Heart right ventricle (tissue), 16 donors: ENCODE results near the gene MBNL1. TPM values are rescaled to one million over a fixed set of nuclear protein-coding genes. Genes with fewer than 3 reads are reported as not detected.

Source experiments
- ATAC-seq, 8 donors: fragments of 200-7000 bp; cut with Tn5 transposase; one replicate each; pipeline ENCODE4 v1.9.1; 2020; ENCODE audit warnings: mild to moderate bottlenecking in 8 of 8, moderate library complexity in 8 of 8, moderate number of reproducible peaks in 1 of 8
- DNase-seq, 2 donors: peaks; one replicate each; pipeline ENCODE4 v3.0.0-alpha.2; 2020
- H3K27ac ChIP-seq, 10 donors: fragments of 200-600 bp; sonication (generic) in 2 of 10; one replicate each; pipeline versions ENCODE4 v1.5.0 to v1.8.0; 2020 to 2022; ENCODE audit warnings: mild to moderate bottlenecking in 3 of 10
- H3K27me3 ChIP-seq, 7 donors: fragments of 200-600 bp; one replicate each; pipeline ENCODE4 v1.8.0; 2021 to 2022; ENCODE audit warnings: mild to moderate bottlenecking in 2 of 7
- H3K36me3 ChIP-seq, 9 donors: fragments of 200-600 bp; sonication (generic) in 1 of 9; one replicate each; pipeline versions ENCODE4 v1.5.0 to v1.8.0; 2020 to 2022; ENCODE audit warnings: mild to moderate bottlenecking in 2 of 9
- H3K4me1 ChIP-seq, 9 donors: fragments of 200-600 bp; sonication (generic) in 1 of 9; one replicate each; pipeline versions ENCODE4 v1.5.0 to v1.8.0; 2020 to 2022; ENCODE audit warnings: mild to moderate bottlenecking in 4 of 9
- H3K4me3 ChIP-seq, 10 donors: fragments of 200-600 bp; sonication (generic) in 2 of 10; one replicate each; pipeline versions ENCODE4 v1.5.0 to v1.8.0; 2020 to 2022; ENCODE audit warnings: mild to moderate bottlenecking in 7 of 10, moderate library complexity in 2 of 10
- H3K9me3 ChIP-seq, 11 donors: fragments of 200-600 bp in 10 of 11; sonication (generic) in 2 of 11; one replicate each; pipeline versions ENCODE4 v1.5.0 to v1.8.0; 2013 to 2022; ENCODE audit warnings: mild to moderate bottlenecking in 2 of 11, control low read depth in 1 of 11, moderate library complexity in 1 of 11
- WGBS, 2 donors: extraction: QIAGEN DNeasy Blood & Tissue Kit; methylation state at CpG; one replicate each; pipeline ENCODE4 v1.1.7; 2013; ENCODE audit warnings: inconsistent platforms in 1 of 2; 5-methylcytosine and 5-hydroxymethylcytosine counted together
- intact Hi-C, 10 donors: fragments of 100-400 bp; cut with DNase I; formaldehyde crosslinking; loops; one replicate each; pipeline versions ENCODE4 v1.11.1 to v1.14.2; 2022
- polyA plus RNA-seq, 2 donors: library from polyadenylated mRNA; stranded (reverse); fragments of 200-250 nt; gene quantifications; one replicate each; pipeline ENCODE4 v1.2.3, GENCODE V29; 2013
- total RNA-seq, 10 donors: library from RNA; stranded (reverse); fragmentation: NEBNext Ultra II Directional in 3 of 10; extraction: Animal tissue kit (Norgen Biotek cat#: 25700) in 3 of 10; gene quantifications; one replicate each; pipeline versions ENCODE4 v1.2.1 to v1.2.4, GENCODE V29; 2021 to 2023
- TF ChIP-seq, protein P1 (sequence below), 9 donors: fragments of 200-600 bp; sonication (generic) in 2 of 9; IDR thresholded peaks; one replicate each; pipeline versions ENCODE4 v1.5.0 to v1.8.0; 2021 to 2022; ENCODE audit warnings: antibody characterized with exemption in 9 of 9, mild to moderate bottlenecking in 5 of 9, moderate library complexity in 1 of 9
- donor health status: Arrhythmogenic right ventricular cardiomyopathy.
- donor health status: ischemic (EF 13 %, LVEDD 7.1; RV severe dilation, severe dysfunction).
- donor health status: healthy with polysubstance abuse.
- donor health status: DM: no; HTN: yes; CAD: no.
- donor health status: DM: no; HTN: no; CAD: no.
- donor health status: ischemic (EF 25% LVEDD 6.9; RV normal size, moderate dysfunction).
- donor health status: ischemic (EF 25% LVEDD 5.7; RV mildly dilated, moderate dysfunction).
- donor health status: healthy.
- donor health status: DM: yes; HTN: yes; CAD: no.
- donor health status: Ischemic cardiomyopathy.
- donor health status: ischemic (EF 35%, LVEDD 5.7; RV mildly dilated, moderate dysfunction).
- donor health status: nonischemic (EF 11% LVEDD 7.7; RV severe dilation, severe dysfunction).
- donor health status: DM: yes; HTN: yes; CAD: no.
- donor health status: PGD.
- donor health status: ischemic (EF 29% LVEDD 5.4; RV normal size, mild dysfunction).
- donor health status: nonischemic (EF 23%, LVEDD 6.1; RV moderate dilation, normal function).

Gene MBNL1
- total and polyA plus RNA-seq, 12 donors = 33.1 to 236 (median 189) TPM

DNA sequence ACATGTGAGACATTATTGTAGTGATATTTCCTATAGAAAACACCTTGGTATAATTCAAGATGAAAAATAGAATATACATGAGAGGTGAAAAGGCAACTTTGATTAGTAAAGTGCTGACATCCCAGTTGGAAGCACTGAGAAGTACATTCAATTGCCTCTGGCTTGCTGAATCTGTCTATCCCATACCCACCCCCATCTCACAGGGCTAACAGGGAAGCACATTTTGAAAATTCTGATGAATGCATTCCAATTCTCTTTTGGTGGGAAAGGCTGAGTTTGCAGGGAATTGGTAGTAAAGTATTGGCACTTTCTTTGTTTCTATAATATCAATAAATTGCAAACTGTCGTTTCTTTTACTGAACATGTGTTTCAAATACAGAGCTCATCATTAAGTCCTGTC lies 122.9 kb downstream of the MBNL1 start:
- TF ChIP-seq, protein P1, sequence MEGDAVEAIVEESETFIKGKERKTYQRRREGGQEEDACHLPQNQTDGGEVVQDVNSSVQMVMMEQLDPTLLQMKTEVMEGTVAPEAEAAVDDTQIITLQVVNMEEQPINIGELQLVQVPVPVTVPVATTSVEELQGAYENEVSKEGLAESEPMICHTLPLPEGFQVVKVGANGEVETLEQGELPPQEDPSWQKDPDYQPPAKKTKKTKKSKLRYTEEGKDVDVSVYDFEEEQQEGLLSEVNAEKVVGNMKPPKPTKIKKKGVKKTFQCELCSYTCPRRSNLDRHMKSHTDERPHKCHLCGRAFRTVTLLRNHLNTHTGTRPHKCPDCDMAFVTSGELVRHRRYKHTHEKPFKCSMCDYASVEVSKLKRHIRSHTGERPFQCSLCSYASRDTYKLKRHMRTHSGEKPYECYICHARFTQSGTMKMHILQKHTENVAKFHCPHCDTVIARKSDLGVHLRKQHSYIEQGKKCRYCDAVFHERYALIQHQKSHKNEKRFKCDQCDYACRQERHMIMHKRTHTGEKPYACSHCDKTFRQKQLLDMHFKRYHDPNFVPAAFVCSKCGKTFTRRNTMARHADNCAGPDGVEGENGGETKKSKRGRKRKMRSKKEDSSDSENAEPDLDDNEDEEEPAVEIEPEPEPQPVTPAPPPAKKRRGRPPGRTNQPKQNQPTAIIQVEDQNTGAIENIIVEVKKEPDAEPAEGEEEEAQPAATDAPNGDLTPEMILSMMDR (IDR thresholded peaks at IDR 0.05) = no peak
- H3K27ac ChIP-seq = peak overlapping the region in 2 of 10 donors; percentile 23 to 61
- H3K9me3 ChIP-seq = no peaks in the 10 kb centered on the region
- no peak for DNase-seq
- no peak overlapping the region for H3K4me3 ChIP-seq
- peaks cover 0 to 21% (median 0%) of the 10 kb centered on the region in 9 donors for H3K36me3 ChIP-seq
- WGBS, 2 donors = 71 to 74% methylated on average over 1 of the region's 1 CpG
- no peaks in the 10 kb centered on the region for H3K27me3 ChIP-seq
- no peak for ATAC-seq
- intact Hi-C loops = no loop called here
- H3K4me1 ChIP-seq = peaks cover 0 to 97% (median 81%) of the 10 kb centered on the region in 9 donors

- H3K4me3 ChIP-seq = no peak overlapping the region
- H3K27me3 ChIP-seq = no peaks in the 10 kb centered on the region
- H3K9me3 ChIP-seq = peaks cover 0 to 3% (median 0%) of the 10 kb centered on the region in 11 donors
- peaks cover 0 to 96% (median 78%) of the 10 kb centered on the region in 9 donors for H3K4me1 ChIP-seq
- ATAC-seq (no peak), DNase-seq (no peak)
- TF ChIP-seq, protein P1 (IDR thresholded peaks at IDR 0.05) = no peak
- peaks cover 0 to 28% (median 0%) of the 10 kb centered on the region in 9 donors for H3K36me3 ChIP-seq
- peak overlapping the region in 5 of 10 donors; percentile 16 to 61 (median 28) for H3K27ac ChIP-seq
- intact Hi-C loops = no loop called here
- WGBS, 2 donors = 47 to 73% methylated on average over 1 of the region's 1 CpG
Measured at GRCh38 chr3:152392272-152392880, 123.6 kb downstream of the MBNL1 start.

GRCh38 chr3:152394246-152394645 lies 125.5 kb downstream of the MBNL1 start:
- no peak overlapping the region for H3K4me3 ChIP-seq
- H3K9me3 ChIP-seq = peaks cover 0 to 5% (median 0%) of the 10 kb centered on the region in 11 donors
- intact Hi-C loops = no loop called here
- 35 to 51% methylated on average over 1 of the region's 1 CpG for WGBS, 2 donors
- no peaks in the 10 kb centered on the region for H3K27me3 ChIP-seq
- H3K27ac ChIP-seq = peak overlapping the region in 5 of 10 donors; percentile 1 to 61 (median 44)
- TF ChIP-seq, protein P1 (IDR thresholded peaks at IDR 0.05) = no peak
- ATAC-seq (no peak), DNase-seq (no peak)
- H3K4me1 ChIP-seq = peaks cover 0 to 96% (median 77%) of the 10 kb centered on the region in 9 donors
- H3K36me3 ChIP-seq = peaks cover 0 to 30% (median 0%) of the 10 kb centered on the region in 9 donors

DNA sequence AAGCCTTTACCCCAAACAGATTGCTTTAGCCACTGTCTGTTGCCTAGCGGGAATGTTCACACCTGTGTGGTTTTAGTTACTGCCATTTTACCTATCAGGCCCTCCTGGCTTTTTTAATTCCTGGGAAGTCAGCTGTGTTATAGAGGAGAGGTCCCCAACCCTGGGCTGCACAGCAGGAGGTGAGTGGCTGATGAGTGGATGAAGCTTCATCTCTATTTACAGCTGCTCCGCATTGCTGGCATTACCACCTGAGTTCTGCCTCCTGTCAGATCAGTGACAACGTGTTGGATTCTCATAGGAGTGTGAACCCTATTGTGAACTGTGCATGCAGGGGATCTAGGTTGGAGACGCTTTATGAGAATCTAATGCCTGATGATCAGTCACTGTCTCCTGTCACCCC lies 127.0 kb downstream of the MBNL1 start:
- Histone ChIP-seq H3K27ac (peak overlapping the region in 6 of 10 donors; percentile 26 to 56 (median 40)), H3K4me1 (peaks cover 0 to 96% (median 87%) of the 10 kb centered on the region in 9 donors), H3K9me3 (peaks cover 0 to 5% (median 0%) of the 10 kb centered on the region in 11 donors), H3K4me3 (no peak overlapping the region), H3K36me3 (peaks cover 0 to 30% (median 0%) of the 10 kb centered on the region in 9 donors), H3K27me3 (no peaks in the 10 kb centered on the region)
- WGBS, 2 donors = 75 to 77% methylated on average over 4 of the region's 4 CpGs
- peak in 5 of 8 donors; percentile 15 to 58 (median 19) for ATAC-seq
- TF ChIP-seq, protein P1 (IDR thresholded peaks at IDR 0.05) = no peak
- intact Hi-C loops = no loop called here
- no peak for DNase-seq
